PC-9 (cell line): ENCODE data around the gene ITGAE. TPM values are rescaled to one million over a fixed set of nuclear protein-coding genes. Genes with fewer than 3 reads are reported as not detected.

Experiments used
- BruUV-seq: library from RNA; stranded (reverse); fragments of 400-500 nt; replicated peaks from 2 replicates; lab custom pipeline; 2021; lab: Mats Ljungman, UMichigan
- CTCF ChIA-PET: fragments of 300-600 bp; sonication (Branson Sonifier 250); formaldehyde crosslinking; loops from one replicate; lab custom pipeline; 2022; ENCODE audit warnings: antibody characterized with exemption; lab: Charles Lee
- POLR2A ChIA-PET: fragments of 300-600 bp; sonication (Branson Sonifier 250); formaldehyde crosslinking; loops from one replicate; lab custom pipeline; 2022; ENCODE audit warnings: antibody characterized with exemption; ENCODE audit not compliant: unreplicated experiment; lab: Charles Lee
- DNase-seq, 2 experiments: peaks; one replicate each; pipeline versions ENCODE4 v3.0.0 to v3.0.0-alpha.2; 2015 to 2022; ENCODE audit warnings: mixed read lengths in 1 of 2
- H2AFZ ChIP-seq: fragments of 200-600 bp; sonication (generic); 2 replicates; pipeline ENCODE4 v1.8.1; 2017; ENCODE audit warnings: antibody characterized with exemption
- H3F3A ChIP-seq: fragments of 200-600 bp; sonication (generic); 2 replicates; pipeline ENCODE4 v1.8.1; 2017; ENCODE audit warnings: antibody characterized with exemption, mild to moderate bottlenecking, low read depth; ENCODE audit not compliant: insufficient read depth
- H3K27ac ChIP-seq: fragments of 200-600 bp; sonication (generic); 2 replicates; pipeline ENCODE4 v1.6.1; 2016; ENCODE audit warnings: mixed run types
- H3K27me3 ChIP-seq: fragments of 200-600 bp; sonication (generic); 2 replicates; pipeline ENCODE4 v1.6.1; 2016; ENCODE audit warnings: low read depth, mixed run types; ENCODE audit not compliant: insufficient read depth
- H3K36me3 ChIP-seq: fragments of 200-600 bp; sonication (generic); 2 replicates; pipeline ENCODE4 v1.6.1; 2016; ENCODE audit warnings: low read depth, mixed run types
- H3K4me1 ChIP-seq: fragments of 200-600 bp; sonication (generic); replicated peaks from 2 replicates; pipeline ENCODE4 v1.6.1; 2016; ENCODE audit warnings: mixed run types; ENCODE audit not compliant: insufficient read depth
- H3K4me2 ChIP-seq: fragments of 200-600 bp; sonication (generic); 2 replicates; pipeline ENCODE4 v1.6.1; 2017; ENCODE audit warnings: mixed run types
- H3K4me3 ChIP-seq: fragments of 200-600 bp; sonication (generic); 2 replicates; pipeline ENCODE4 v1.6.1; 2016; ENCODE audit warnings: mixed run types
- H3K79me2 ChIP-seq: fragments of 200-600 bp; sonication (generic); 2 replicates; pipeline ENCODE4 v1.6.1; 2017; ENCODE audit warnings: low read depth, mixed run types
- H3K9me2 ChIP-seq: fragments of 200-600 bp; sonication (generic); 2 replicates; pipeline ENCODE4 v1.8.1; 2017; ENCODE audit warnings: mild to moderate bottlenecking; ENCODE audit not compliant: insufficient read depth
- H3K9me3 ChIP-seq: fragments of 200-600 bp; sonication (generic); 2 replicates; pipeline ENCODE4 v1.8.1; 2016; ENCODE audit warnings: low read depth; ENCODE audit not compliant: insufficient read depth
- H4K20me1 ChIP-seq: fragments of 200-600 bp; sonication (generic); 2 replicates; pipeline ENCODE4 v1.8.1; 2017; ENCODE audit not compliant: insufficient read depth
- EZH2 ChIP-seq: fragments of 200-600 bp; sonication (generic); IDR thresholded peaks from 2 replicates; pipeline ENCODE4 v1.8.0; 2017; ENCODE audit warnings: antibody characterized with exemption, low read depth
- intact Hi-C: fragments of 100-400 bp; cut with micrococcal nuclease; formaldehyde crosslinking; loops from one replicate; pipeline ENCODE4 v1.10.0; 2022; ENCODE audit not compliant: unreplicated experiment
- total RNA-seq: library from RNA; stranded (reverse); gene quantifications from 2 replicates; pipeline ENCODE4 v1.2.3, GENCODE V29; 2021
- TF ChIP-seq, protein P1 (sequence below): fragments of 200-600 bp; sonication (generic); conservative IDR thresholded peaks from 2 replicates; pipeline ENCODE4 v1.6.1; 2017; ENCODE audit warnings: mixed run types, antibody characterized with exemption, mild to moderate bottlenecking, moderate library complexity

Gene ITGAE
- total RNA-seq, 1 experiment from 2014 or later: 52.8 TPM

- Histone ChIP-seq H4K20me1 (no peaks in the 10 kb centered on the region), H3K27ac (no peak overlapping the region), H3K79me2 (no peaks in the 10 kb centered on the region), H3F3A (no peaks in the 10 kb centered on the region), H3K4me1 (0 out of 2 replicates have a peak, but pooled peaks cover 1% of the 10 kb centered on the region), H3K9me2 (no peaks in the 10 kb centered on the region), H2AFZ (no peak overlapping the region), H3K27me3 (no peaks in the 10 kb centered on the region), H3K36me3 (no peaks in the 10 kb centered on the region), H3K4me3 (no peak overlapping the region), H3K9me3 (no peaks in the 10 kb centered on the region), H3K4me2 (no peak overlapping the region)
- CTCF ChIA-PET: no interaction called here
- POLR2A ChIA-PET: no interaction called here
- DNase-seq: no peak
- no TSS peak for BruUV-seq
- TF ChIP-seq, protein P1, sequence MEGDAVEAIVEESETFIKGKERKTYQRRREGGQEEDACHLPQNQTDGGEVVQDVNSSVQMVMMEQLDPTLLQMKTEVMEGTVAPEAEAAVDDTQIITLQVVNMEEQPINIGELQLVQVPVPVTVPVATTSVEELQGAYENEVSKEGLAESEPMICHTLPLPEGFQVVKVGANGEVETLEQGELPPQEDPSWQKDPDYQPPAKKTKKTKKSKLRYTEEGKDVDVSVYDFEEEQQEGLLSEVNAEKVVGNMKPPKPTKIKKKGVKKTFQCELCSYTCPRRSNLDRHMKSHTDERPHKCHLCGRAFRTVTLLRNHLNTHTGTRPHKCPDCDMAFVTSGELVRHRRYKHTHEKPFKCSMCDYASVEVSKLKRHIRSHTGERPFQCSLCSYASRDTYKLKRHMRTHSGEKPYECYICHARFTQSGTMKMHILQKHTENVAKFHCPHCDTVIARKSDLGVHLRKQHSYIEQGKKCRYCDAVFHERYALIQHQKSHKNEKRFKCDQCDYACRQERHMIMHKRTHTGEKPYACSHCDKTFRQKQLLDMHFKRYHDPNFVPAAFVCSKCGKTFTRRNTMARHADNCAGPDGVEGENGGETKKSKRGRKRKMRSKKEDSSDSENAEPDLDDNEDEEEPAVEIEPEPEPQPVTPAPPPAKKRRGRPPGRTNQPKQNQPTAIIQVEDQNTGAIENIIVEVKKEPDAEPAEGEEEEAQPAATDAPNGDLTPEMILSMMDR: no peak
- no peak for TF ChIP-seq EZH2
- intact Hi-C loops: no loop called here
These were observed 32.6 kb downstream of the ITGAE start for GRCh38 chr17:3768341-3768740.

DNA sequence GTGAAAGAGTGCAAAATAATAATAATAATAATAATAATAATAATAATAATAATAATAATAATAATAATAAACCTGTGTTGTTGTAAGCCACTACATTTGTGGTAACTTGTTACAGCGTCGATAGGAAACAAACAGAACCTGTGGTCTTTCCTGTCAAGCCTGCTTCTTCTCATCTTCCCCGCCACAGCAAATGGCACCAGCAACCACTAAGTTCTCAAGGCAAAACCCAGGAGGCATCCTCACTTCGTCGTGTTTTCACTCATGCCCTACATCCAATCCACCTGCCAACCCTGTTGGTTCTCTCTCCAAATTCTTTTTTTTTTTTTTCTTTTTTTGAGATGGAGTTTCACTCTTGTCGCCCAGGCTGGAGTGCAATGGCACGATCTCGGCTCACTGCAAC, 34.2 kb downstream of the ITGAE start:
- Histone ChIP-seq H3K4me1 (no peaks in the 10 kb centered on the region), H3K9me2 (no peaks in the 10 kb centered on the region), H3K36me3 (no peaks in the 10 kb centered on the region), H3F3A (no peaks in the 10 kb centered on the region), H3K27ac (no peak overlapping the region), H3K9me3 (no peaks in the 10 kb centered on the region), H4K20me1 (no peaks in the 10 kb centered on the region), H2AFZ (no peak overlapping the region), H3K27me3 (no peaks in the 10 kb centered on the region), H3K79me2 (no peaks in the 10 kb centered on the region), H3K4me2 (no peak overlapping the region), H3K4me3 (no peak overlapping the region)
- ChIA-PET POLR2A (no interaction called here), CTCF (interaction anchor here (0.7 kb wide), 1 partner anchor 14 kb away, joined by 5 read pairs; no protein-coding TSS in a partner anchor)
- BruUV-seq: no TSS peak
- TF ChIP-seq EZH2: no peak
- TF ChIP-seq, protein P1: no peak
- no peak for DNase-seq
- intact Hi-C loops: no loop called here

DNA sequence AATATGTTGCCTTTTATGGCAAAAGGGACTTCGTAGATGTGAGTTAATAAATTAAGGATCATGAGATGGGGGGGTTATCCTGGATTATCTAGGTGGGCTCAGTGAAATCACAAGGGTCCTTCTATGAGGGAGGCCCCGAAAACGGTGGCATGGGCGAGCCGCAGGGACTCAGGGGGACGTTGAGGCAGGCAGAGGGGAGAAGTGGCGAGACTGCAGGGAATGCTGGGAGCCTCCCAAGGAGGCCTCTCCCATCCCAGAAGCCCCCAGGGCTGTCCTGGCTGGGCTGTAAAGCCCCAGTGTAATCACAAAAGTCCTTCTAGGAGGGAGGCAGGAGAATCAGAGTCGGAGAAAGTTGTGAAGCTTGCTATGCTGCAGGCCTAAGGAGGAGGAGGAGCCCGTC, 35.0 kb downstream of the ITGAE start:
- DNase-seq: no peak
- POLR2A ChIA-PET: no interaction called here
- H3F3A ChIP-seq: no peaks in the 10 kb centered on the region
- CTCF ChIA-PET: interaction anchor here (0.7 kb wide), 1 partner anchor 15 kb away, joined by 5 read pairs; no protein-coding TSS in a partner anchor
- TF ChIP-seq, protein P1: no peak
- TF ChIP-seq EZH2: no peak
- no peaks in the 10 kb centered on the region for H3K9me3 ChIP-seq
- H3K27ac ChIP-seq: no peak overlapping the region
- H4K20me1 ChIP-seq: no peaks in the 10 kb centered on the region
- no TSS peak for BruUV-seq
- H3K4me1 ChIP-seq: no peaks in the 10 kb centered on the region
- no peak overlapping the region for H2AFZ ChIP-seq
- intact Hi-C loops: no loop called here
- H3K4me2 ChIP-seq: no peak overlapping the region
- no peak overlapping the region for H3K4me3 ChIP-seq
- no peaks in the 10 kb centered on the region for H3K36me3 ChIP-seq
- no peaks in the 10 kb centered on the region for H3K27me3 ChIP-seq
- no peaks in the 10 kb centered on the region for H3K79me2 ChIP-seq
- no peaks in the 10 kb centered on the region for H3K9me2 ChIP-seq
